Testis (tissue), 2 donors: ENCODE measurements around the gene WDFY4.

Experiments
- POLR2A ChIP-seq: fragments of 450-650 bp; IDR thresholded peaks from one replicate; pipeline ENCODE4 v1.6.1; 2017; ENCODE audit warnings: antibody characterized with exemption, mild to moderate bottlenecking, moderate library complexity
- TF ChIP-seq, protein P1 (sequence below), 3 experiments: fragments of 450-650 bp in 2 of 3; fragments of 200-600 bp in 1 of 3; sonication (generic) in 1 of 3; IDR thresholded peaks; one replicate each; pipeline ENCODE4 v1.5.1; 2016 to 2019; ENCODE audit warnings: antibody characterized with exemption in 3 of 3, mild to moderate bottlenecking in 2 of 3, moderate library complexity in 1 of 3

DNA sequence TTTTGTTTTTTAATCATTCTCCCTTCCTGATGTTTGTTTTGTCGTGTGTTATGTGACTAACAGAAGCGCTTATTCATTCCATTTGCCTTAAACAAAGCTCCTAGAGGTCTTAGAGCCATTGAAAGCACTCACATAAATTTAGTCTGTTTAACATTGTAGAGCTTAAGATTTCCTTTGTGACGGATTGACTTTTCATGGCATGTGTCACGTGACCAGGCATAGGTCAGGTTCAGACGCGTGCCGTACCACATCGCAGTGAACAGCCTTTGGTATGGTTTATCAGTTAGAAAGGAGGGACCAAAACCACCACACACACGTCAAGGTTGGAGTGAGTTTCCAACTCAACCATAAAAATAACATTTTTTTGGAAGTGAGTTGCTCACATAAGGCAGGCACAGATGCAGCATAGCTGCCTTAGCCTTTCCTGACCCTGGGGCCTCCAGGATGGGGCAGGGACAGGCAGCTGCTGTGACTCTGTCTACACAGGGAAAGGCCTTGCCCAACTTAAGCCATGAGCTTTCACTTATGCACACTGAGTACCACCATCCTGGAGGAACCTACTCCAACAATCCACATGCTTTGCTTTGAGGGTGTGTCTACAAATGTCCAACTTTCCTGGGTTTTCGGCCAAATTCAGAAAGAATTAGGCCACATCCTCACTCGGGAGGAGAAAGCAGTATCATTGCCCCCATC lies 55.5 kb downstream of the WDFY4 start:
- TF ChIP-seq, protein P1, sequence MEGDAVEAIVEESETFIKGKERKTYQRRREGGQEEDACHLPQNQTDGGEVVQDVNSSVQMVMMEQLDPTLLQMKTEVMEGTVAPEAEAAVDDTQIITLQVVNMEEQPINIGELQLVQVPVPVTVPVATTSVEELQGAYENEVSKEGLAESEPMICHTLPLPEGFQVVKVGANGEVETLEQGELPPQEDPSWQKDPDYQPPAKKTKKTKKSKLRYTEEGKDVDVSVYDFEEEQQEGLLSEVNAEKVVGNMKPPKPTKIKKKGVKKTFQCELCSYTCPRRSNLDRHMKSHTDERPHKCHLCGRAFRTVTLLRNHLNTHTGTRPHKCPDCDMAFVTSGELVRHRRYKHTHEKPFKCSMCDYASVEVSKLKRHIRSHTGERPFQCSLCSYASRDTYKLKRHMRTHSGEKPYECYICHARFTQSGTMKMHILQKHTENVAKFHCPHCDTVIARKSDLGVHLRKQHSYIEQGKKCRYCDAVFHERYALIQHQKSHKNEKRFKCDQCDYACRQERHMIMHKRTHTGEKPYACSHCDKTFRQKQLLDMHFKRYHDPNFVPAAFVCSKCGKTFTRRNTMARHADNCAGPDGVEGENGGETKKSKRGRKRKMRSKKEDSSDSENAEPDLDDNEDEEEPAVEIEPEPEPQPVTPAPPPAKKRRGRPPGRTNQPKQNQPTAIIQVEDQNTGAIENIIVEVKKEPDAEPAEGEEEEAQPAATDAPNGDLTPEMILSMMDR (IDR thresholded peaks at IDR 0.05), result no peak
- TF ChIP-seq POLR2A, result no peak
